Measurements from ENCODE around the gene C2CD3.

C2CD3 gene, protein sequence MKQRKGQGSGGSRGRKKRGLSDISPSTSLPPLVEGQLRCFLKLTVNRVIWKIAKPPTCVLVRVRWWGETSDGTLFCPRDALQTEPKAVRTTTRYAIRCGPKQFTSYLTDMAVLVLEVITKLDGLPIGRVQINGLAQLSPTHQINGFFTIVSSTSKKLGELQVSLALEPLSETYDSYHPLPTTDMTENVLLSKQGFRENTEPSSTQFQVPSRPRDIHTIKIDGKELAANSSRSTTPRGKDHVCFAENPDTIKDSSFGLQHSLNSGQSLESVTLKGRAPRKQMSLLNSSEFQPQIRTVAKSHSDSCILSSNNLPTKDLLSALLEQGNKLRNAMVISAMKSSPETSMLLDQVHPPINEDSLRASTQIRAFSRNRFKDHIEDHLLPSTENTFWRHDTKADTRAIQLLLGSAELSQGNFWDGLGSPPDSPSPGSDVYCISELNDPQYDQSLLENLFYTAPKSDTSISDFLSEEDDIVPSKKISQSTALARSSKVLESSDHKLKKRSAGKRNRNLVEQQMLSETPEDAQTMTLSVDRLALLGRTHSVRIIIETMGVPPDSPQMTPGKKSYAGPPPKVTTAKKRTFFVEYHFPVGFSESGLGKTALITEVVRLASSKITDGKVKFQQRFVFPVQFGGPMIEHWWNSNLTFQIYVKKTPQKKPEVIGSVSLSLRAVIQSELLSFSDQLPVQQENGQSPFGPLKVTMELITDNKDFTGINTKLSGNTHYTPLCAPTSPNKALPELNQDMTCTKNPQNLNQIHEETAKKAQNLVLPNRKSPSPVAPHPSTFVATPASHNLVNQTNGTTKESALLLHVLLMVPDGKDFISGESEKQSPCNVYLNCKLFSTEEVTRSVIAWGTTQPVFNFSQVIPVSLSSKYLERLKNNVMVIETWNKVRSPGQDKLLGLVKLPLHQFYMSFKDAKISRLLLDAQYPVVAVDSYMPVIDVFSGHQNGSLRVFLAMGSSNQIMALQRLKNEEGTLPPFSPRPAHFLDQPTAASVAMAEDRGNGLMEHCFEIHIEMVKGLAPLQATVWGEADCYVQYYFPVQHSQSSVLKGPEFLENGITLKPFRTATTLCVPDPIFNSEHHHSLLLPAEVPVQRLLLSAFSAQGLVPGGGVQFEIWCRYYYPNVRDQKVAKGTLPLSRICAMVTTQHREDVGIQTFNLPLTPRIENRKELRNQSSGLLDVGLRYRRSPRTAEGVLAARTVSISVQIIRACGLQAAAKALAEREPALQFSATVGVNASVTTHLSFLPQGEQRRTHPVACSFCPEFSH (N-terminal part only)

DNA sequence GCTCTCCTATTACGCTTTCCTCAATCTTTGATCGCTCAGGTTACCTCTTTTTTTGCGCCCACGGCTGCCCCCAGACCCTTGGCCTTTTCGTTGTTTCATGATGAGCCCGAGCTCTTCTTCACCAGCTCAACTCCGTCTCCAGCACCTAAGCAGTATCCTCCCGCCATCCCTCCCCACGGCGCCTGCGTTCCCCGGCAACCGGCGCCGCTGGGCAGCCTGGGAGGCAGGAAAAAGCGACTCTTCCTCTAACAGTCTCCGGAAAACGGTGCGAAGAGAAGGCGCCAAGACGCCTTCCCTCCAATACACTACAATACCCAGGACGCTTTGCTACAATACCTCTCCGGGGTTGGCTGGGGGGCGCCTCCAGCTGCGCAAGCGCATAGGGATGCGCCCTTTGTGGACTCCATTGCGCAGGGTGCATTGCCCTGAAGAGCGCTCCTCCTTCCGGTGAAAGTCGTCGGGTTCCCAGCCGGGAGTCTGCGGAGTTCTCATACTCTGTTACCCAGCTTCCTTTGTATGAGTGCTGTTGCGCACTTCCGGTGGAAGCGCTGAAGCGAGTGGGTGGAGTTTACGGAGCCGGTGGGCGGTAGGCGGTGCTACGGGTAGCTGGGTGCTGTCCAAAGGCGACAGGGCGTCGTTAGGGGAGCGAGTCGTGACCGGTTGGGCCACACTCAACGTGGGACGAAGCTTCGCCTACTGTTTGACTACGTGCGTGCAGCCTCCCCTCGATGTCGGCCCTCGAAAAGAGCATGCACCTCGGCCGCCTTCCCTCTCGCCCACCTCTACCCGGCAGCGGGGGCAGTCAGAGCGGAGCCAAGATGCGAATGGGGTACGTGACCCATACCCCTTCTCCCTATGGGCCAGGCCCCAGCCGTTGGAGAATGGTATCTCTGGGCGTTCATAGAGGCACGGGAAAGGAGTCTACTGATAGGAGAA, at the start of gene C2CD3, which contains the start of gene PPME1:
C2CD3 (minus strand) TSS at position 309 of the 936 bp plus-strand sequence; CDS start at position 99, 210 bp downstream.
PPME1 (plus strand) TSS at position 596 of the 936 bp plus-strand sequence; CDS start at position 729, 133 bp downstream.
- DNase-seq (ENCODE audit: low read depth in 2 of 2), result peak; percentile 96 to 97

DNA sequence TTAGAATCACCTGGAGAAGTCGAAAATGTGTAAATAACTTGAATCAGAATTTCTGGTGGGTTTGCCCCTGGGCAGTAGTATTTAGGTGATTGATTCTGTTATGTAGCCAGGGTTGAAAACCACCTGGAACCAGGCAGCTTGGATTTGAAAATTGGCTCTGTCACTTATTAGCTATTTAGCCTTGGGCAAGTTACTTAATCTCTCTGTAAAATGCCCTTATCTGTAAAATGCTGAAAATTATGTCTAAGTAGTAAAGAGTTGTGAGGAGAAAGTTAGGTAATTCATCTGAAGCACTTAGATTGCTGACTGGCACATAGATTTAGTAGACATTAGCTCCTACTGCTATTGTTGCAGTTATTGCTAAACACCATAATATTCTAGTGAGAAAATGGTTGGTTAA, 49.6 kb upstream of the C2CD3 start:
- DNase-seq (ENCODE audit: low read depth in 2 of 2), result no peak

DNA sequence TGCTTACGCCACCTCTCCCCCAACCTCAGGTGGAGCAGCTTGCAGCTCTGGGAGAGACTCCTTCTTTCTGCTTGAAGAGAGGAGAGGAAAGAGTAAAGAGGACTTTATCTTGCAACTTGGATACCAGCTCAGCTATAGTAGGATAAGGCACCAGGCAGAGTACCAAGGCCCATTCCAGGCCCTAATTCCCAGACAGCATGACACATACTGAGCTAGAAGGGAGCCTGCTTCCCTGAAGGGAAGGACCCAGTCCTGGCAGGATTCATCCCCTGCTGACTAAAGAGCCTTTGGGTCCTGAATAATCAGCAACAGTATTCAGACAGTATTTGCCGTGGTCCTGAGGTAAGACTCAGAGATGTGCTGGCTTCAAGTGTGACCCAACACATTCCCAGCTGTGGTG, 41.7 kb upstream of the C2CD3 start:
- no peak for DNase-seq (ENCODE audit: low read depth in 2 of 2)

DNA sequence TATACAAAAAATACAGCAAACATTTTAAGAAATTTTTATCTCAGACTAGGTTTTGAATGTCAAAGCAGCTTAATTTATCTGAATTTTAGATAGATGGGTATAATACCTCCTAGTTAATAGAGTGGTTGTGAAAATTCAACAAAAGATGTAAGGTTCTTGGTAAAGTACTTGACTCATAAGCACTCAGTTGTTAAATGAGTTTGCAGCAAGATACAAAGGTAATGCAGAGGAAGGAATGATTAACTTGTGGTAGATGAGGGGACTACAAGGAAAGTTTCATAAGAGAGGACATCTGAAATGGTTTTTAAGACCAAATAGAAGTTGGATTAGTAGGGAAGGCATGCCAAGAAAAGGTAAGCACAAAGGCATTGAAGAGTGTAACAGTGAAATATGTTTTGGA, 37.7 kb upstream of the C2CD3 start:
- DNase-seq (ENCODE audit: low read depth in 2 of 2), result no peak

GRCh38 chr11:74206746-74207145, 35.9 kb upstream of the C2CD3 start:
- no peak for DNase-seq (ENCODE audit: low read depth in 2 of 2)

DNA sequence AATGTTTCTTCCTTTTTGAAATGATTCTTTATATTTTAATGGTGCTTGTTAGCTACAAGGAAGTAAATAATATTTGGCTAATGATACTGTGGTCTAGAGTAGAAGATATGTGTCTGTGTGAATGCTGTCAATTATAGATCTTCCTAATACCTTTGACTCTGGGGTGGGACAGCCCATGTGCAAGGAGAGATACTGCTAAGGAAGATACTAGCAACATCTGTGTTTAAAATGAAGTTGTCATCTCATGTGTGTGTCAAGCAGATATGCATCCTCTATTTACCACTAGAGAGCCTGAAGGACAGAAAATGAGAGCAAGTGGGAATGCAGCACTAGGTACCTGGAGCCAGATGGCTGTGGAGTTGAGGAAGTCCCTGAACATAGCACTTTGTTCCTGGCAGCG, 34.4 kb upstream of the C2CD3 start:
- DNase-seq (ENCODE audit: low read depth in 2 of 2), result no peak

GRCh38 chr11:74204701-74205100, 33.9 kb upstream of the C2CD3 start:
- no peak for DNase-seq (ENCODE audit: low read depth in 2 of 2)

GRCh38 chr11:74203966-74204365, 33.2 kb upstream of the C2CD3 start:
- DNase-seq (ENCODE audit: low read depth in 2 of 2), result no peak

DNA sequence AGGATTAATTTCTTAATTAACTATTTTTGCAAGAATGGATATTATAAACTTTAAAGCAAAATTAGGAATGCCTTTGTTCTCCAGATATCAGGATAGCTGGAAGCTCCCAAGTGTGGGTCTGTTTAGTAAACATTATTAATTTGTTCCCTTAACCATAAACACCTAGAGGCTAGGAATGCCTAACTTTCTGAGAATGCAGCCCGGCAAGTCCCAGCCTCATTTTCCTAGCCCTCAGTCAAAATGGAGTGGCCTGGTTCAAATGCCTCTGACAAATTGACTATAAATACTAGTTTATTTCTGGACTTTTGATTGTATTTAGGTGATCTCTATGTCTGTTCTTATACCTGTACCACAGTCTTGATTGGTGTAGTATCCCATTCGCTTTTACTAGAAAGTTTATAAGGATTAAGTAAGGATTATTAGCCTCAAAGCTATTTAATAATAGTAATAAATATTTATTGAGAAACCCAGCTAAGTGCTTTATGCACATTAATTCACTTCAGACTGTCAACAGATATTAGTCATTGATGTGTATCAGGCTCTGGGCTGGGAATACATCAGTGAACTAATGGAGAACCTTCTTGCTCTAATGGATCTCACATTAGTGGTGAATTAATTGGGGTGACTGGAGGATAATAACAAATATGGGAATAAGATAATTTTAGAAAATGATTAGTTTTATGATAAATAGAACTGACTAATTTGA, 26.1 kb upstream of the C2CD3 start:
- no peak for DNase-seq (ENCODE audit: low read depth in 2 of 2)

DNA sequence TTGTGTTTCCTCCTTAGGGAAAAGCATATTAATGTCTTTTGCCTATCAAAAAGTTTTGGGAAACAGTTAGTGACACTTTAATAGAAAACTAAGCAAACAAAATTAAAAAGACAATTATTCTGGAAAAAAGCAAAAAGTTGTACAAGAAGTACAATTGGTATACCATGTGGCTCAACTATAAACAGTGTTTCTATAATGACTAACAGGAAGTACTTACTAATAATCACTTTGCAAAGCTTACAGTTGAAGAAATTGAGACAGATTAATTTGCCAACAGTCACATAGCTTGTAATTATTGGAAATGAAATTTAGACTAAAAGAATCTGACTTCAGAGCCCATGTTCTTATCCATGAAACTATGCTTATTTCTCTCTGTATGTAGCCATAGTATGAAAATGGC, 25.0 kb upstream of the C2CD3 start:
- DNase-seq (ENCODE audit: low read depth in 2 of 2), result no peak

GRCh38 chr11:74185695-74186094, 14.9 kb upstream of the C2CD3 start:
- no peak for DNase-seq (ENCODE audit: low read depth in 2 of 2)

DNA sequence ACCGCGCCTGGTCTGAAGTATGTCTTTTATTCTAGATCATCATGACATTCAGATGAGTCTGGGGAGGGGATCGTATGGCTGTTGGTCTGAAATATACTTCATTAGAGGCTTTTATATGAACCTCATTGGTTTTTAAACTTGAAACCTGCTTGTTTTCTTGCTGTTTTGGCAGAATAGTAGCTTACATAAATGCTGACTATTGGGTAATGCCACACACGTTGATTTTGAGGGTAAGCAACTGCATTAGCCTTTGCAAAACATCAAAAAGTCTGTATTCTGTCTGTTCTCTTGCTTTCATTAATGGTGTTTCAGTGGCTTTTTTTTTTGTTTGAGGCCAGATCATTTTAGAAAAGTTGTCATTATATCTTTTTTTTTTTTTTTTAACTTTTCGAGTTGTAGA, 14.5 kb upstream of the C2CD3 start:
- DNase-seq (ENCODE audit: low read depth in 2 of 2), result no peak

DNA sequence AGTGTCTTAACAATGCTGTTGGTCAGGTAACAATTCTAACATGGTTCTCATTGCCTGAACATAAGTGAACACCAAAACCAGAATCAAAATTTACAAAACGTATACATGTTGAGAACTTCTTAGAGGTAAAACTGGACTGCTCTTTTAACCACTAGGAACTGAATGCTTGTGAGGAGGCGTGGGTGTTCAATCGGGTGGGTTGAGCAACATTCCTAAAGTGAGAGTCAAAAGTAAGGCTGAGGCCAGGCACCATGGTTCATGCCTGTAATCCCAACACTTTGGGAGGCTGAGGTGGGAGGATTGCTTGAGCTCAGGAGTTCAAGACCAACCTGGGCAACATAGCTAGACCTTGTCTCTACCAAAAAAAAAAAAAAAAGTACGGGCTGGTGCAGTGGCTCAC, 11.8 kb upstream of the C2CD3 start:
- no peak for DNase-seq (ENCODE audit: low read depth in 2 of 2)

GRCh38 chr11:74179234-74180052, 8.6 kb upstream of the C2CD3 start:
- DNase-seq (ENCODE audit: low read depth in 2 of 2), result no peak

DNA sequence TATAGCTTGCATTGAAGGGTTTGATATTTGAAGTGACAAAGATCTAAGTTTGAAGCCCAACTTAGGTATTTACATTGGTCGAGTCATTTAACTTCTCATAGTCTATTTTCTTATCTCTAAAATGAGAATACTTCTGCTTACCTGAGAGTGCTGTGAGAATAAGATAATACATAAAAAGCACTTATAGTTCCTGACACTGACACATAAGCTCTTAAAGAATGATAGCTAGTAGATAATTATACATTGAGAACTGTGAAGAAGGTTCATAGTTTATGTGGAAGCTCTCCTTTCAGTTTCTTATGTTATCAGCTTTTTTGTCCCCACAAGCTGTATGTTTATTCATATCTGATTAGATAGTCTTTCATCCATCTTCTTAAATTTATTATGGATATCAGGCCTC, 5.1 kb upstream of the C2CD3 start:
- no peak for DNase-seq (ENCODE audit: low read depth in 2 of 2)

- no peak for DNase-seq (ENCODE audit: low read depth in 2 of 2)
Measured at GRCh38 chr11:74171997-74172396, 1.2 kb upstream of the C2CD3 start.

DNA sequence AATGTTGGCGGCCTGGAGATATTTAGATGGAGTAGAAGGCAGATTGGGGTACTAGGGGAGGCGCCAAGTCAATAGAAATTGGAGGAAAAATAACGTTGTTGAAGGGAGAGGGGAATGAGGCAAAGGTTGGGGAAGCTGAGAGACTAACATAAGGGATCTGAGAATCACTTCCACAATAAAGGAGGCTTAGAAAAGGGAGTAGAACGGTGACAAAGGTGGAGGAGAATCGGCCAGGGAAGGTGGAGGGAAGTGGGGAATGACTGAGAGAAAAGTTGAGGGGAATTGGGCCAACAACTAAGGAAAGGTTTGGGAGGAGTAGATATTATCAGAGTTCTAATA, 797 bp upstream of the C2CD3 start:
- no peak for DNase-seq (ENCODE audit: low read depth in 2 of 2)

GRCh38 chr11:74169738-74170458, 904 bp downstream of the C2CD3 start:
- DNase-seq (ENCODE audit: low read depth in 2 of 2), result no peak

GRCh38 chr11:74168838-74169237, 2.0 kb downstream of the C2CD3 start:
- DNase-seq (ENCODE audit: low read depth in 2 of 2), result no peak
